ENCODE results near the gene SH3GL1. TPM values are rescaled to one million over a fixed set of nuclear protein-coding genes. Genes with fewer than 3 reads are reported as not detected.

SH3GL1 gene
- 50.3 and 54.2 TPM in 2 replicates for total RNA-seq

- Mint-ChIP-seq H3K4me1 (ENCODE audit: low read depth) (peaks cover 71% of the 10 kb centered on the region), H3K4me3 (peak within 1 kb of the TSS; percentile 96), H3K27ac (peak within 1 kb of the TSS; percentile 94), H3K9me3 (no peaks in the 10 kb centered on the region), H3K27me3 (ENCODE audit: insufficient read depth) (peaks cover 3% of the 10 kb centered on the region), H3K36me3 (ENCODE audit: low read depth) (peaks cover 28% of the 10 kb centered on the region)
- intact Hi-C loops (cut with micrococcal nuclease): loop anchor here (1.0 to 10.0 kb wide), 6 partner anchors 21 to 1216 kb away; partner anchors contain the start of genes MPND, NCLN and ZBTB7A
- DNase-seq (ENCODE audit: low spot score): peak; percentile 88
These were observed at the start of gene SH3GL1 for GRCh38 chr19:4400135-4400936. SH3GL1 (minus strand) TSS chr19:4400547; CDS start chr19:4400368, 179 bp downstream.

- Mint-ChIP-seq H3K36me3 (ENCODE audit: low read depth) (peaks cover 16% of the 10 kb centered on the region), H3K27ac (no peak overlapping the region), H3K4me1 (ENCODE audit: low read depth) (no peaks in the 10 kb centered on the region), H3K9me3 (no peaks in the 10 kb centered on the region), H3K4me3 (no peak overlapping the region), H3K27me3 (ENCODE audit: insufficient read depth) (no peaks in the 10 kb centered on the region)
- no peak for DNase-seq (ENCODE audit: low spot score)
- intact Hi-C loops (cut with micrococcal nuclease): no loop called here
These were observed 49.3 kb upstream of the SH3GL1 start for GRCh38 chr19:4449639-4450028.

- H3K36me3 Mint-ChIP-seq (ENCODE audit: low read depth): peaks cover 16% of the 10 kb centered on the region
- no peak overlapping the region for H3K4me3 Mint-ChIP-seq
- intact Hi-C loops (cut with micrococcal nuclease): no loop called here
- H3K4me1 Mint-ChIP-seq (ENCODE audit: low read depth): no peaks in the 10 kb centered on the region
- DNase-seq (ENCODE audit: low spot score): no peak
- H3K27ac Mint-ChIP-seq: no peak overlapping the region
- H3K27me3 Mint-ChIP-seq (ENCODE audit: insufficient read depth): no peaks in the 10 kb centered on the region
- H3K9me3 Mint-ChIP-seq: no peaks in the 10 kb centered on the region
These were observed 48.8 kb upstream of the SH3GL1 start for GRCh38 chr19:4449022-4449638.

- DNase-seq (ENCODE audit: low spot score): no peak
- Mint-ChIP-seq H3K4me3 (no peak overlapping the region), H3K27me3 (ENCODE audit: insufficient read depth) (no peaks in the 10 kb centered on the region), H3K27ac (no peak overlapping the region), H3K9me3 (no peaks in the 10 kb centered on the region), H3K36me3 (ENCODE audit: low read depth) (peaks cover 17% of the 10 kb centered on the region), H3K4me1 (ENCODE audit: low read depth) (no peaks in the 10 kb centered on the region)
- intact Hi-C loops (cut with micrococcal nuclease): no loop called here
These were observed 48.0 kb upstream of the SH3GL1 start for GRCh38 chr19:4448147-4448985.

- H3K36me3 Mint-ChIP-seq (ENCODE audit: low read depth): peaks cover 18% of the 10 kb centered on the region
- DNase-seq (ENCODE audit: low spot score): no peak
- H3K27ac Mint-ChIP-seq: no peak overlapping the region
- no peaks in the 10 kb centered on the region for H3K27me3 Mint-ChIP-seq (ENCODE audit: insufficient read depth)
- no peak overlapping the region for H3K4me3 Mint-ChIP-seq
- intact Hi-C loops (cut with micrococcal nuclease): no loop called here
- H3K4me1 Mint-ChIP-seq (ENCODE audit: low read depth): no peaks in the 10 kb centered on the region
- H3K9me3 Mint-ChIP-seq: no peaks in the 10 kb centered on the region
These were observed 47.2 kb upstream of the SH3GL1 start for GRCh38 chr19:4447327-4448146.

GRCh38 chr19:4446704-4447200 lies 46.4 kb upstream of the SH3GL1 start:
- Mint-ChIP-seq H3K4me1 (ENCODE audit: low read depth) (peaks cover 6% of the 10 kb centered on the region), H3K9me3 (no peaks in the 10 kb centered on the region), H3K27me3 (ENCODE audit: insufficient read depth) (no peaks in the 10 kb centered on the region), H3K27ac (no peak overlapping the region), H3K36me3 (ENCODE audit: low read depth) (peaks cover 22% of the 10 kb centered on the region), H3K4me3 (no peak overlapping the region)
- no peak for DNase-seq (ENCODE audit: low spot score)
- intact Hi-C loops (cut with micrococcal nuclease): no loop called here

- H3K27ac Mint-ChIP-seq: no peak overlapping the region
- no peaks in the 10 kb centered on the region for H3K9me3 Mint-ChIP-seq
- H3K27me3 Mint-ChIP-seq (ENCODE audit: insufficient read depth): no peaks in the 10 kb centered on the region
- H3K4me3 Mint-ChIP-seq: no peak overlapping the region
- H3K4me1 Mint-ChIP-seq (ENCODE audit: low read depth): peaks cover 6% of the 10 kb centered on the region
- H3K36me3 Mint-ChIP-seq (ENCODE audit: low read depth): peaks cover 22% of the 10 kb centered on the region
- DNase-seq (ENCODE audit: low spot score): no peak
- intact Hi-C loops (cut with micrococcal nuclease): no loop called here
These were observed 45.8 kb upstream of the SH3GL1 start for GRCh38 chr19:4445963-4446703.

GRCh38 chr19:4444765-4445741 lies 44.7 kb upstream of the SH3GL1 start:
- Mint-ChIP-seq H3K27ac (no peak overlapping the region), H3K27me3 (ENCODE audit: insufficient read depth) (no peaks in the 10 kb centered on the region), H3K36me3 (ENCODE audit: low read depth) (peaks cover 25% of the 10 kb centered on the region), H3K4me1 (ENCODE audit: low read depth) (peaks cover 6% of the 10 kb centered on the region), H3K9me3 (no peaks in the 10 kb centered on the region), H3K4me3 (no peak overlapping the region)
- DNase-seq (ENCODE audit: low spot score): no peak
- intact Hi-C loops (cut with micrococcal nuclease): no loop called here

GRCh38 chr19:4443966-4444764 lies 43.8 kb upstream of the SH3GL1 start:
- Mint-ChIP-seq H3K27ac (no peak overlapping the region), H3K9me3 (no peaks in the 10 kb centered on the region), H3K36me3 (ENCODE audit: low read depth) (peaks cover 23% of the 10 kb centered on the region), H3K27me3 (ENCODE audit: insufficient read depth) (no peaks in the 10 kb centered on the region), H3K4me3 (no peak overlapping the region), H3K4me1 (ENCODE audit: low read depth) (peaks cover 6% of the 10 kb centered on the region)
- intact Hi-C loops (cut with micrococcal nuclease): no loop called here
- no peak for DNase-seq (ENCODE audit: low spot score)

- no peak overlapping the region for H3K27ac Mint-ChIP-seq
- no peaks in the 10 kb centered on the region for H3K27me3 Mint-ChIP-seq (ENCODE audit: insufficient read depth)
- no peak overlapping the region for H3K4me3 Mint-ChIP-seq
- peaks cover 20% of the 10 kb centered on the region for H3K36me3 Mint-ChIP-seq (ENCODE audit: low read depth)
- peaks cover 6% of the 10 kb centered on the region for H3K4me1 Mint-ChIP-seq (ENCODE audit: low read depth)
- no peaks in the 10 kb centered on the region for H3K9me3 Mint-ChIP-seq
- DNase-seq (ENCODE audit: low spot score): no peak
- intact Hi-C loops (cut with micrococcal nuclease): no loop called here
These were observed 42.8 kb upstream of the SH3GL1 start for GRCh38 chr19:4443188-4443587.
